ENCODE measurements around the gene HMX3. TPM values are rescaled to one million over a fixed set of nuclear protein-coding genes. Genes with fewer than 3 reads are reported as not detected.

HMX3 gene
- total and polyA plus RNA-seq, 2 of the 13 experiments (the other 11 are each of a cell fraction or from before 2014, with no cell fraction given), result not detected

DNA sequence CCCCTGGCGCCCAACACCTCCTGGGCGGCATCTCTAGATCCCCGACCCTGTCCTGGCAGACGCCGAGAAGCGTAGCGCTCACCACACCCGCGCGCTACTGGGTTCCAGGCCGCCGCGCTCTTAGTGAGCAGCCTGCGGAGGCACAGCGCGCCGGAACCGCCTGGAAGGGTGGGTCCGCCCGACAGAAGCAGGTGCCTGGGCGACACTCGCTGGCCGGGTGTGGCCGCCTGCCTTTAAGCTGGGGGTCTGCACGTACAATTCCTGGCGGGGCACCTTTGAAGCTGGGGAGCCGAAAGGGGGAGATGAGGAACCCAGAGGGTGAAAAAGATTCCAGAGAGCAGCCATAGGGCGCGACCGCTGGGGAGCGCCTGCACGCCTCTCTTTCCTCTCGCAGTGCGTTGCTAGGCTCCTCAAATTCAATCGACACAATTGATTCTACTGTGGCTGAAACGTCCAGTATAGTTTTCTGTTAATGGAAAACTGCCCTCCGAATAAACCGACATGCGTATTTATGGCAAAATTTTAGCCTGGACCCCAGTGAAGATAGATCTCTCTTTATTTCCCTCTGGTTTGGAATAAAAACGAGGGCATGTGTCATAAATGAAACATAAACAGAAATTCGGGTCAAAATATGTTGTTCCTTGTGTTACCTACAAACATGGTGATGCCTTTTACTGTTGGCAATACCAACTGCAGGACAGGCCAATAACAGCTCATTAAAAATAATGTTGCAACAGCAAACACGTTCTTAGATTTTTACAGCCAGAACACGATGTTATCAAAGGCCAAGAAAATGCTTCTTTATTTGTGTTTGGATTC lies 4.6 kb downstream of the HMX3 start (continued):
- 0 out of 2 replicates have a peak, but pooled peaks have one; percentile 3 for TF ChIP-seq ERF (CRISPR knock-in tag; IDR thresholded peaks at IDR 0.05)
- TF ChIP-seq, protein P1, sequence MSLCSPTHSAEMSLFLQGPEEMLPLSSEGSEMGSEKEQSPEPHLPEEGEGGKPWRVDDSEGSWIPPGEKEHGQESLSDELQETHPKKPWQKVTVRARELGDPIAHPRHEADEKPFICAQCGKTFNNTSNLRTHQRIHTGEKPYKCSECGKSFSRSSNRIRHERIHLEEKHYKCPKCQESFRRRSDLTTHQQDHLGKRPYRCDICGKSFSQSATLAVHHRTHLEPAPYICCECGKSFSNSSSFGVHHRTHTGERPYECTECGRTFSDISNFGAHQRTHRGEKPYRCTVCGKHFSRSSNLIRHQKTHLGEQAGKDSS (CRISPR knock-in tag; IDR thresholded peaks at IDR 0.05; ENCODE audit: borderline replicate concordance, low read depth), result no peak
- TF ChIP-seq ZNF7 (CRISPR knock-in tag; IDR thresholded peaks at IDR 0.05), result no peak
- TF ChIP-seq ZNF510 (CRISPR knock-in tag; IDR thresholded peaks at IDR 0.05; ENCODE audit: low read depth), result no peak
- TF ChIP-seq ZNF709 (CRISPR knock-in tag; IDR thresholded peaks at IDR 0.05), result no peak
- TF ChIP-seq, protein P2, sequence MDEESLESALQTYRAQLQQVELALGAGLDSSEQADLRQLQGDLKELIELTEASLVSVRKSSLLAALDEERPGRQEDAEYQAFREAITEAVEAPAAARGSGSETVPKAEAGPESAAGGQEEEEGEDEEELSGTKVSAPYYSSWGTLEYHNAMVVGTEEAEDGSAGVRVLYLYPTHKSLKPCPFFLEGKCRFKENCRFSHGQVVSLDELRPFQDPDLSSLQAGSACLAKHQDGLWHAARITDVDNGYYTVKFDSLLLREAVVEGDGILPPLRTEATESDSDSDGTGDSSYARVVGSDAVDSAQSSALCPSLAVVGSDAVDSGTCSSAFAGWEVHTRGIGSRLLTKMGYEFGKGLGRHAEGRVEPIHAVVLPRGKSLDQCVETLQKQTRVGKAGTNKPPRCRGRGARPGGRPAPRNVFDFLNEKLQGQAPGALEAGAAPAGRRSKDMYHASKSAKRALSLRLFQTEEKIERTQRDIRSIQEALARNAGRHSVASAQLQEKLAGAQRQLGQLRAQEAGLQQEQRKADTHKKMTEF (CRISPR knock-in tag; IDR thresholded peaks at IDR 0.05), result 0 out of 2 replicates have a peak, but pooled peaks have one; percentile 15
- TF ChIP-seq KMT2A (CRISPR knock-in tag; IDR thresholded peaks at IDR 0.05), result no peak
- TF ChIP-seq ZNF451 (CRISPR knock-in tag; IDR thresholded peaks at IDR 0.05), result no peak
- TF ChIP-seq ZNF619 (CRISPR knock-in tag; IDR thresholded peaks at IDR 0.05), result no peak
- TF ChIP-seq ZNF713 (CRISPR knock-in tag; IDR thresholded peaks at IDR 0.05), result no peak
- TF ChIP-seq ZFY (CRISPR knock-in tag; IDR thresholded peaks at IDR 0.05), result 0 out of 2 replicates have a peak, but pooled peaks have one; percentile 7
- TF ChIP-seq ZNF501 (CRISPR knock-in tag; IDR thresholded peaks at IDR 0.05), result peak; percentile 62; the same call in 1 of the 2 replicates
- no peak for TF ChIP-seq YY1 (IDR thresholded peaks at IDR 0.05; ENCODE audit: insufficient read depth, insufficient replicate concordance, low read depth, low read length)
- TF ChIP-seq FOXA1 (IDR thresholded peaks at IDR 0.05), result no peak
- TF ChIP-seq FOXA1 (CRISPR knock-in tag; IDR thresholded peaks at IDR 0.05), result no peak
- TF ChIP-seq ZNF790 (CRISPR knock-in tag; IDR thresholded peaks at IDR 0.05; ENCODE audit: borderline replicate concordance), result no peak
- TF ChIP-seq, protein P3, sequence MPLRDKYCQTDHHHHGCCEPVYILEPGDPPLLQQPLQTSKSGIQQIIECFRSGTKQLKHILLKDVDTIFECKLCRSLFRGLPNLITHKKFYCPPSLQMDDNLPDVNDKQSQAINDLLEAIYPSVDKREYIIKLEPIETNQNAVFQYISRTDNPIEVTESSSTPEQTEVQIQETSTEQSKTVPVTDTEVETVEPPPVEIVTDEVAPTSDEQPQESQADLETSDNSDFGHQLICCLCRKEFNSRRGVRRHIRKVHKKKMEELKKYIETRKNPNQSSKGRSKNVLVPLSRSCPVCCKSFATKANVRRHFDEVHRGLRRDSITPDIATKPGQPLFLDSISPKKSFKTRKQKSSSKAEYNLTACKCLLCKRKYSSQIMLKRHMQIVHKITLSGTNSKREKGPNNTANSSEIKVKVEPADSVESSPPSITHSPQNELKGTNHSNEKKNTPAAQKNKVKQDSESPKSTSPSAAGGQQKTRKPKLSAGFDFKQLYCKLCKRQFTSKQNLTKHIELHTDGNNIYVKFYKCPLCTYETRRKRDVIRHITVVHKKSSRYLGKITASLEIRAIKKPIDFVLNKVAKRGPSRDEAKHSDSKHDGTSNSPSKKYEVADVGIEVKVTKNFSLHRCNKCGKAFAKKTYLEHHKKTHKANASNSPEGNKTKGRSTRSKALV (CRISPR knock-in tag; IDR thresholded peaks at IDR 0.05), result peak; percentile 10; the same call in 1 of the 2 replicates
- TF ChIP-seq ZNF670 (CRISPR knock-in tag; IDR thresholded peaks at IDR 0.05; ENCODE audit: borderline replicate concordance), result no peak
- TF ChIP-seq, protein P4, sequence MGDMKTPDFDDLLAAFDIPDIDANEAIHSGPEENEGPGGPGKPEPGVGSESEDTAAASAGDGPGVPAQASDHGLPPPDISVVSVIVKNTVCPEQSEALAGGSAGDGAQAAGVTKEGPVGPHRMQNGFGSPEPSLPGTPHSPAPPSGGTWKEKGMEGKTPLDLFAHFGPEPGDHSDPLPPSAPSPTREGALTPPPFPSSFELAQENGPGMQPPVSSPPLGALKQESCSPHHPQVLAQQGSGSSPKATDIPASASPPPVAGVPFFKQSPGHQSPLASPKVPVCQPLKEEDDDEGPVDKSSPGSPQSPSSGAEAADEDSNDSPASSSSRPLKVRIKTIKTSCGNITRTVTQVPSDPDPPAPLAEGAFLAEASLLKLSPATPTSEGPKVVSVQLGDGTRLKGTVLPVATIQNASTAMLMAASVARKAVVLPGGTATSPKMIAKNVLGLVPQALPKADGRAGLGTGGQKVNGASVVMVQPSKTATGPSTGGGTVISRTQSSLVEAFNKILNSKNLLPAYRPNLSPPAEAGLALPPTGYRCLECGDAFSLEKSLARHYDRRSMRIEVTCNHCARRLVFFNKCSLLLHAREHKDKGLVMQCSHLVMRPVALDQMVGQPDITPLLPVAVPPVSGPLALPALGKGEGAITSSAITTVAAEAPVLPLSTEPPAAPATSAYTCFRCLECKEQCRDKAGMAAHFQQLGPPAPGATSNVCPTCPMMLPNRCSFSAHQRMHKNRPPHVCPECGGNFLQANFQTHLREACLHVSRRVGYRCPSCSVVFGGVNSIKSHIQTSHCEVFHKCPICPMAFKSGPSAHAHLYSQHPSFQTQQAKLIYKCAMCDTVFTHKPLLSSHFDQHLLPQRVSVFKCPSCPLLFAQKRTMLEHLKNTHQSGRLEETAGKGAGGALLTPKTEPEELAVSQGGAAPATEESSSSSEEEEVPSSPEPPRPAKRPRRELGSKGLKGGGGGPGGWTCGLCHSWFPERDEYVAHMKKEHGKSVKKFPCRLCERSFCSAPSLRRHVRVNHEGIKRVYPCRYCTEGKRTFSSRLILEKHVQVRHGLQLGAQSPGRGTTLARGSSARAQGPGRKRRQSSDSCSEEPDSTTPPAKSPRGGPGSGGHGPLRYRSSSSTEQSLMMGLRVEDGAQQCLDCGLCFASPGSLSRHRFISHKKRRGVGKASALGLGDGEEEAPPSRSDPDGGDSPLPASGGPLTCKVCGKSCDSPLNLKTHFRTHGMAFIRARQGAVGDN (CRISPR knock-in tag; IDR thresholded peaks at IDR 0.05), result peak; percentile 54; the same call in 1 of the 2 replicates
- TF ChIP-seq ZNF660 (CRISPR knock-in tag; IDR thresholded peaks at IDR 0.05; ENCODE audit: borderline replicate concordance, low read depth), result no peak
